NB4 (cell line): Measurements from ENCODE around the gene GINS2.
A peak's percentile ranks its signal among the peaks of the same experiment; 100 is the strongest.

Experiments used
- DNase-seq: peaks from one replicate; pipeline ENCODE4 v3.0.0; 2010; ENCODE audit warnings: low read depth
- H3K4me3 ChIP-seq: one replicate; pipeline ENCODE4 v1.5.1; 2011; ENCODE audit warnings: mild to moderate bottlenecking, low read depth, low read length, moderate library complexity
- CTCF ChIP-seq: IDR thresholded peaks from one replicate; pipeline ENCODE4 v1.5.1; 2012; ENCODE audit warnings: low read depth, low read length
- MAX ChIP-seq: IDR thresholded peaks from 2 replicates; pipeline ENCODE4 v1.6.1; 2011; ENCODE audit warnings: low read depth, low read length
- MYC ChIP-seq: IDR thresholded peaks from 2 replicates; pipeline ENCODE4 v1.6.1; 2011; ENCODE audit warnings: low read depth, low read length
- POLR2A ChIP-seq: IDR thresholded peaks from 2 replicates; pipeline ENCODE4 v1.6.1; 2011; ENCODE audit warnings: mild to moderate bottlenecking; ENCODE audit not compliant: insufficient read length; ENCODE audit errors: extremely low read depth

Gene GINS2

DNA sequence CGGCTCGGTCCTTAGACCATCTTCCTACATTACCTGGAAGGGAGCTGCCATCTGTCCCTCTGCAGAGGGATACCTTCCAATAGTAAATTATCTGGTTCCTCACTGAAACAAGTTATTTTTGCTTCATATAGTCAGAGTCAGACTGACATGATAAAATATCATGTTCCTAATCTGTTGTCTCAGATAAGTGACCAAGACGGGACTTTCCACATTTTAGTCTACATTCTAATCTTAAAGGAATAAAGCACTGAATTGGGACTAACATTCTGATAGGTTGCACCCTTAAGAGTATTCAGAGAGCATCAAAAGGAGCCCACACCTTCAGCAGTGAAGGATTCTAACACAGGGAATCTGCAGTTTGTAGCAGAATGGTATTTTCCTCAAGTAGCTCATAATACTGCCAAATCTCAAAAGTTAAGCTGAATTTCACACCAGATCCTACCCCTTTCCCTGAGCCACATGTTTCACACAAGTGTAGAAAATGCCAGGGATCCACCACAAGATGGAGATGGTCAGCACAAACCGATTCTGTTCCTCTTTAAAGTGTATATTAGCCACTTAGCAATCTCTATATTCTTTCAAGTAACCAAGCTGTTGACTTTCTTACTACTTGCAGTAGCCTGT lies 13.4 kb downstream of the GINS2 start:
- peak; percentile 65 for TF ChIP-seq CTCF
- no peak; the same call in 1 of the 2 replicates for TF ChIP-seq MYC
- TF ChIP-seq POLR2A: no peak
- peak; percentile 55; the same call in 1 of the 2 replicates for TF ChIP-seq MAX
- no peak overlapping the region for H3K4me3 ChIP-seq
- DNase-seq: peak; percentile 61

DNA sequence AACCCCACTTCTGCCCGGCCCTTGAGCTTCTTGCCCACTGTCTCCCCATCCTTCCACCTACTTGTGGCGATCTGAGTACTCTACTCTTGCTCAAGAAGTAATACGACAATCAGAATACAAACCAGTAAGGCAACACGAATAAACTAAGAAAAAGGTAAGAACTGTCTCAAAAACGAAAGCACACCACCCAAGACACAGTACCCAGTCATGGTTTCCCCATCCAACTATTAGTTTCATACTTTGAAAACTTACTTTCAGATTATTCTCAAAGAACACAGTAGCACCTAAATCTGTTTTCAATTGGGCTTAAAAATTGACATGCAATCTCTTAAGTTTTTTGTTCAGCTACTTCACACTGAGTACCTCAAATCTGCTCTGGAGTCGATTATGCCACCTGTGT lies 13.9 kb downstream of the GINS2 start:
- no peak for DNase-seq
- H3K4me3 ChIP-seq: no peak overlapping the region
- TF ChIP-seq CTCF (no peak), POLR2A (no peak), MYC (no peak), MAX (no peak)

DNA sequence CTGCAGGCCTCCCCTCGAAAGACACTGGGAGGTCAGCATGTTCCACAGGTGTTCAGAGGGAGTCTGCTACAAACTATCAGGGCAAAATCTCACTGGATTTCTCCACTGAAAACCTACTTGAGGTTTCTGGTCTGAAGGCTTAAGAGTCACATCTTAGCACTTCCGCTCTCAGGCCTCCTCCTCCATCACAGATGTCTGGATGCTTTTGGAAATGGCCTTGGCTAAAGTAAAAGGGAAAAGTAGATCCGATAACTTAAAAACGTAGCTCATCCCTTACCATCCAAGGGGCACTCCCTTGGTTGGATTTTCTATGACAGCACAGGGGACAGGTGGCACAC lies 14.4 kb downstream of the GINS2 start:
- no peak for TF ChIP-seq MYC
- TF ChIP-seq POLR2A: no peak
- TF ChIP-seq MAX: no peak
- no peak for TF ChIP-seq CTCF
- no peak overlapping the region for H3K4me3 ChIP-seq
- no peak for DNase-seq

GRCh38 chr16:85673529-85674417 lies 15.0 kb downstream of the GINS2 start:
- DNase-seq: no peak
- TF ChIP-seq MYC (no peak), MAX (no peak)
- H3K4me3 ChIP-seq: no peak overlapping the region

- no peak overlapping the region for H3K4me3 ChIP-seq
- TF ChIP-seq POLR2A (no peak), MYC (no peak)
- no peak for DNase-seq
Measured at GRCh38 chr16:85670840-85671239, 17.9 kb downstream of the GINS2 start.

- TF ChIP-seq MAX (no peak), POLR2A (no peak), MYC (no peak), CTCF (no peak)
- DNase-seq: no peak
- no peak overlapping the region for H3K4me3 ChIP-seq
Measured at GRCh38 chr16:85668676-85669424, 19.9 kb downstream of the GINS2 start.
